RCC 7860 (cell line): Measurements from ENCODE around the gene PLEKHN1.
"Not testable (repeated sequence)": the region's sequence is repeated elsewhere in the genome, so short reads cannot be mapped to it uniquely, and the experiment has no call there.

Experiments used
- DNase-seq: peaks from one replicate; pipeline ENCODE4 v3.0.0-alpha.2; 2015; ENCODE audit warnings: low spot score
- FAIRE-seq: peaks from 2 replicates; lab custom pipeline; 2012; peaks lifted over from hg19 to GRCh38; lab: Jason Lieb, UNC

The PLEKHN1 gene

DNA sequence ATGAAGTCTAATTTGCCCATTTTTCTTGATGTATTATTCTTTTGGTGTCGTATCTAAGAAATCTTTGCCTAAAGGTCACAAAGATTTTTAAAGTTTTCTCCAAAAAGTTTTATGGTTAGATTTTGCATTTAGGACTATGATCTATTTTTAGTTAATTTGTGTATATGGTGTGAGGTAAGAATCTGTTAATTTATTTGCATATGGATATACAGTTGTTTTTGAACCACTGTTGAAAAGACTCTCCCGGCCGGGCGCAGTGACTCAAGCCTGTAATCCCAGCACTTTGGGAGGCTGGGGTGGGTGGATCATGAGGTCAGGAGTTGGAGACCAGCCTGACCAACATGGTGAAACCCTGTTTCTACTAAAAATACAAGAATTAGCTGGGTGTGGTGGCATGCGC, 21.8 kb downstream of the PLEKHN1 start:
- FAIRE-seq, DNase-seq: not testable (repeated sequence)

DNA sequence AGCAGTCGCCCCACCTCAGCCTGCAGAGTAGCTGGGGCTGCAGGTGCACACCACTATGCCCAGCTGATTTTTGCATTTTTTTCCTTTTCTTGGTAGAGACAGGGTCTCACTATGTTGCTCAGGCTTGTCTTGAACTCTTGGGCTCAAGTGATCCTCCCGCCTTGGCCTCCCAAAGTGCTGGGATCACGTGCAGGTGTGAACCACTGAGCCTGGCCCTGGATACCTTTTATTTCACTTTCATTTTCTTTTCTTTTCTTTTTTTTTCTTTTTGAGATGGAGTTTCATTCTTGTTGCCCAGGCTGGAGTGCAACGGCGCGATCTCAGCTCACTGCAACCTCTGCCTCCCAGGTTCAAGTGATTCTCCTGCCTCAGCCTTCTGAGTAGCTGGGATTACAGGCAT, 25.0 kb downstream of the PLEKHN1 start:
- FAIRE-seq, DNase-seq: not testable (repeated sequence)

DNA sequence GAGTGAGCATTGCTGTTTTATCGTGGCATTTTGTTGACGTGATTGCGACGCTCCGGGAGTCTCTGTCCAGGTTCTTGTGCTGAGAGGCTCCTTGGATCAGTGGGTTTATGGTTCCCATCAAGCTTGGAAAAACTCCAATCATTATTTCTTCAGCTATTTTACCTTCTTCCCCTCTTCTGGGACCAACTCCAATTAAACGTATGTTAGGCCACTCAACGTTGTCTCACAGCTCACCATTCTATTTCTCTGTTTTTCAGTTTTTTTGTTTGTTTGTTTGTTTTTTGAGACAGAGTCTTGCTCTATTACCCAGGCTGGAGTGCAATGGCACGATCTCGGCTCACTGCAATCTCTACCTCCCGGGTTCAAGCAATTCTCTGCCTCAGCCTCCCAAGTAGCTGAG, 25.6 kb downstream of the PLEKHN1 start:
- DNase-seq, result no peak
- no peak for FAIRE-seq

DNA sequence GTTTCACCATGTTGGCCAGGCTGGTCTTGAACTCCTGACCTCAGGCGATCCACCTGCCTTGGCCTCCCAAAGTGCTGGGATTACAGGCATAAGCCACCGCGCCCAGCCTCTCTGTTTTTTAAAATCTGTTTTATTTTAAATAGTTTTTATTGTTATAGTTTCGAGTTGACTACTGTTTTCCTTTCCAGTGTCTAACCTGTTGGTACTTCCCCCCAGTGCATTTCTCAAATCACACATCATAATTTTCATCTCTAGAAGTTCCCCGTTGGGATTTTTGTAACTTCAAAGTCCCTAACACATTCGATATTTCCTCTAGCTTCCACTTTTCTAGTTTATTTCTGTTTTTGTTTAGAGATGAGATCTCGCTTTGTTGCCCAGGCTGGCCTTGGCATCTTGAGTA, 26.1 kb downstream of the PLEKHN1 start:
- DNase-seq (no peak), FAIRE-seq (no peak)

DNA sequence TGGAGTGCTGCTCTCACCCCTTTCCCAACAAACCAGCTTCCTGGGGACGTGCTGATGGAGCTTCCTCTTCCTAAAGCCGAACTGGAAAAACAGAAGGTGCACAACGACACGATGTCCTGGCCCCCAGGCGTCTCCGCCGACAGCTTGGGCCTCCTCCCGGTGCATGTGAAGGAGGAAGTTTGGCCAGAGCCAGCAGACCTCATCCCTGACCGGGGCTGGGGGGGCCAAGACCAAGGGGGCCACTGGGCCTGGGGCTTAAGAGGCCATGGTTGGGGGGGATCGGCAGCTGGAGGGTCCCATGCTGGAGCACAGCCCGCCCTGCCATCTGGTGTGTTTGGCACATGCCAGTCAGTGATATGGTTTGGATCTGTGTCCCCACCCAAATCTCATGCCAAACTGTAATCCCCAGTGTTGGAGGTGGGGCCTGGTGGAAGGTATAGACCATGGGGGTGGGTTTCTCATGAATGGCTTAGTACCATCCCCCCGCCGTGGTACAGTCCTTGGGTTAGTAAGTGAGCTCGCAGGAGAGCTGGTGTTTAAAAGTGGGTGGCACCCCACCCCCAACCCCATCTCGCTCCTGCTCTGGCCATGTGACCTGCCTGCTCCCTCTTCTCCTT, 27.2 kb downstream of the PLEKHN1 start:
- FAIRE-seq, result no peak
- DNase-seq, result no peak

DNA sequence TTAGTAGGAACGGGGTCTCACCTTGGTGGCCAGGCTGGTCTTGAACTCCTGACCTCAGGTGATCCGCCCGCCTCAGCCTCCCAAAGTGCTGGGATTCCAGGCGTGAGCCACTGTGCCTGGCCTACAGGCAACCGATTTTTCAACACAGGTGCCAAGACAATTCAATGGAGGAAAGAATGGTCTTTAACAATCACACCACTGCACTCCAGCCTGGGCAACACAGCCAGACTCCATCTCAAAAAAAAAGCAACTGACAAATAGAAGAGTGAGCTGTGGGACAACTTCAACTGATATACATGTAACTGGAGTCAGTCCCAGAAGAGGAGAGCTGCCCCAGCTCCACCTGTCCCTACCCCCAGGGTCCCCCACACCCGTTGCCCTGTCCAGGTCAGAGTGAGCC, 28.3 kb downstream of the PLEKHN1 start:
- DNase-seq, FAIRE-seq: not testable (repeated sequence)

DNA sequence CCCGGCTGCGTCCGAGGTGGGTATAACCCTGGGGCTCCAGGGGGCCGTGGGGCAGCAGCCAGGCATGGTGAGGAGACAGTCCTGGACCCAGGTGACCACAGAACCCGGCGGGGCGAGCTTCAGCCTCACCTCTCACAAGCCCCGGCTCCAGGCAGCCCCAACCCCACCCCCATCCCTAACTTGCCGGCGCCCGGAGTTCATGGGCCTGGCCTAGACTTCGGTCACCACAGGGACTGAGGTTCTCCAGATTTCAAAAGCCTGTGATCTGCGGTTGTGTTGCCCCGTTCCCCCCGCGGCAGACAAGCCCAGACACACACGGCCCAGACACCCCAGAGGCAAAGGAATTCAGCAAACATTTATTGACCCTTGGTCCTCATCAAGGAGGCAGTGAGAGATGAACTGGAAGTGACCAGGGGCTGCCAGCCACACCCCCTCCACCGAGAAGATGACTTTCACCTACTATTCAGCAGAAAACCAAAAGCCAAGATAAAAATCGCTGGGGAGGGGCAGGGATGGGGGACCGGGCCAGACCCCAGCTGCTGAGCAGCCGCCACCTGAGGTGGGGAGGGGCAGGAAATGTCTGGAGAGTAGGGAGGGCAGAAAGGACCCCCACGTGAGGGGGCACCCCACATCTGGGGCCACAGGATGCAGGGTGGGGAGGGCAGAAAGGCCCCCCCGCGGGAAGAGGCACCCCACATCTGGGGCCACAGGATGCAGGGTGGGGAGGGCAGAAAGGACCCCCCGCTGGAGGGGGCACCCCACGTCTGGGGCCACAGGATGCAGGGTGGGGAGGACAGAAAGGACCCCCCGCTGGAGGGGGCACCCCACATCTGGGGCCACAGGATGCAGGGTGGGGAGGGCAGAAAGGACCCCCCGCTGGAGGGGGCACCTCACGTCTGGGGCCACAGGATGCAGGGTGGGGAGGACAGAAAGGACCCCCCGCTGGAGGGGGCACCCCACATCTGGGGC, 29.7 kb downstream of the PLEKHN1 start:
- DNase-seq (no peak), FAIRE-seq (no peak)

DNA sequence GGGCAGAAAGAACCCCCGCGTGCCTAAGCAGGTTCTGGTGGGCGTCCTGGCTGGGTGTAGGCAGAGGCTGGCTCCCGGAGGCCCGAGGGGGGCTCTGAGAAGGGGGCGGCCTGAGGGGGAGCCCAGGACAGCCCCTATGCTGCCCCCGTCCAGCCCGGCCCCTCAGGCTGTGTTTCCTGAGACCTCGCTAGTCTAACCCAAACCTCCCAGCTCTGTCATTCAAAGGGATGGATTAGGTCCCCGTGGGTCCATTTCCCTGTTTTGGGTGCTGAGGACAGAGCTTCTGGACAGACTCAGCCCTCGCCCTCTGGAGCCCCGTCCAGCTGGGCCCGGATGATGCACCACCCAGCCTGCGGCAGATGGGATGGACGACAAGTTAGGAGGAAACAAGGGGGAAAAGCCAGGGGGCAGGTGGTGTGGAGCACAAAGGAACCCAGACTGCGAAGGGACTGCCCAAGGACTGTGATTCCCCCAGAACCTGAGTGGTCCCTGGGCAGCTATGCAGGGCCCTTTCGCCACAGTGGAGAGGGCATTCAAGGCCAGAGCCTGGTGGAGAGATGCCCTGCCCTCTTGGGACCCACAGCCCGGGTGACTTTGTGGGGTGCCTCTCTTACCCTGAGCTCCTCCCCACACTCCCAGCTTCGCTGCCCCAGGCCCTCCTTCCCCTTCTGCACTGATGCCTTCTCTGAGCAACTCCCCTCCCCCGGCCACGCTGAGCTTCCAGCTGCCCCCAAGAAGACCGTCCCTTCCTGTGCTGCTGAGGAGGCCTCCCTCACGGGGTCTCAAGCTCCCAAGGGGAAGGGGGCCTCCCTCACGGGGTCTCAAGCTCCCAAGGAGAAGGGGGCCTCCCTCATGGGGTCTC, 30.8 kb downstream of the PLEKHN1 start:
- DNase-seq (no peak), FAIRE-seq (no peak)

DNA sequence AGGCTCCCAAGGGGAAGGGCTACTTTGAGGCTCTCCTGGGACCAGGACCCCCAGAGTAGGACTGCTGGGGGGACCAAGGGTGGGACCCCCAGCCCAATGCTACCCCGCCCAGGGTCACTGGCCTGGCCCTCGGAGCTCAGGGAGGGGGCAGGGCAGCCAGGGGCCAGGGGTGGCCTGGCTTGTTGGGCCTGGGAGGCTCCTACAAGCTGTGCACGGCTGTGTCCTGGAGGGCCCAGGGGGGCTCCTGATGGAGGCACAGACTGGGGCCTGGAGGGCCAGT, 31.4 kb downstream of the PLEKHN1 start:
- FAIRE-seq, result no peak
- DNase-seq, result no peak

DNA sequence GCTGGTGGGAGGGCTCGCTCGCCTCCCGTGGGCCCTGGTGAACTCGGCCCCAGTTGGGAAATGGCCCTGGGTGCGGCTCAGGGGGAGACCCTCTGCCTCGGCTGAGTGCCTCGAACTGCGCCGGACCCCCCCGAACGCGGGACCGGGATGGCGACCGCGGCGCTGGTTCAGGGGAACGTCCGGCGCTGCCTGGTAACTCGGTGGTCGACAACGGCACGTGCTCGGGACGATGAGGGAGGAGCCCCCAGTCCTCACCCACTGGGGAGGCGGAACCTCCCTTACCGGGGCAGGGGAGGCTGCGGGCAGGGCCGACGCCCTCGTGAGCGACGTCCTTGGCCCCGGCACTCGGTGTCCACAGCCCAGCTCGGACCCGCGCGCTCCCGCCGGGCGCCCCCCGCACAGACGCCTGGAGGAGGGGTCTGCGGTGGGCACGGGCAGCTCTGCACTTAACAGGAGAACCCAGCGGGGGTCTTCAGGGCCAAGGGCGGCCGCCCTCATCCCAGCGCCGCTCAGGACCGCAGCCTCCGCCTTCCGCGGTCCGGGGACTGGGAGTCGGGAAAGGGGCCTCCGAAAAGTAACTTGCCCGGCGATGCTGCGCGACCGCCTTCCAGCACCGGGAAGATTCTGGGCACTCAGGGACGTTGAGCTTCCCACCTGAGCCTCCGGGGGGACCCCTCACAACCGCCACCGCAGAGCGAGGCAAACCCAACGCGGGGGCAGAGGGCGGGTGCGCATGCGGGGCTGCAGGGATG, 31.9 kb downstream of the PLEKHN1 start:
- FAIRE-seq (no peak), DNase-seq (no peak)

DNA sequence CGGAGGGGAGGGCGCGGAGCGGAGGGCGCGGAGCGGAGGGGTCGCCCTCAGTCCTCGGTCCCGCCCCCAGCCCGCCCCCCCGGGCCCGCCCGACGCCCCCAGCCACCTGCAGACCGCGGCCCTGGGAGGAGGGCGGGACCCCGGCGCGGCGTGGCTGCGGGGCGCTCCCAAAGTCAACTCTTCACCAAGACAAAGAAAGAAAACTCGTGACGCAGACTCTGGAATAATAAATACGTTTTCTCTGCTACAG, 32.4 kb downstream of the PLEKHN1 start:
- FAIRE-seq, result no peak

DNA sequence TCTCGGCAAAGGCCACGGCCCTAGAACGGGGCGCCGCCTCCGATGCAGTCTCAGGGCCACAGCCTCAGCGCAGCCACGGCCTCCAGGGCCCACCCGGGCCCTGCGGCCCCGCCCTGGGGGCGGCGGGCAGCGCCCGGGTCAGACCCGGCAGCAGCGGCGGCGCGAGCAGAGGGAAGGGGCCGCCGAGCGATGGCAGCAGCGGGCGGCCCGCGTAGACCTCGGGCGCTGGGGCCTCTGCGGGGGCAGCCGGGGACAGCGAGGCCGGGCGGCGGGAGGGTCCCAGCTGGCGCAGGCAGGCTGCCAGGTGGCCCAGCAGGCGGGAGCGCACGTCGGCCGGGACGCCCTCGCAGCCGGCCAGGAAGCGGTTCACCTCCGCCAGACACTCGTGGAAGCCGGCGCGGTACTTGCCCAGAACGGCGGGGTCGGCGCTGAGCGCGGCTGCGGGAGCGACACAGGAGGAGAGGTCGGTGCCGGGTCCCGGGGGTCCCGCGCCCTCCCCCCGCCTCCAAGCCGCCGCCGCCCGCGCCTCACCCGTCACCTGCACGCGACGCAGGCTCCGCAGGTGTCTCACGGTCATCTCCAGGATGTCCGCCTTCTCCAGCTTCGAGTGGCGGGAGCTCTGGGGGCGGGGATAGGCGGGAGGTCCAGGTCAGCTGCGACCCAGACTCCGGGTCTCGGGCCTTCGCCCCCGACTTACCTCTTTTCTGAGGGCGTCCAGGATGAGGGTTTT, 32.9 kb downstream of the PLEKHN1 start:
- peak; percentile 18 for DNase-seq
- no peak for FAIRE-seq

More for the DNA sequence above, 32.4 kb downstream of the PLEKHN1 start:
- no peak for DNase-seq

DNA sequence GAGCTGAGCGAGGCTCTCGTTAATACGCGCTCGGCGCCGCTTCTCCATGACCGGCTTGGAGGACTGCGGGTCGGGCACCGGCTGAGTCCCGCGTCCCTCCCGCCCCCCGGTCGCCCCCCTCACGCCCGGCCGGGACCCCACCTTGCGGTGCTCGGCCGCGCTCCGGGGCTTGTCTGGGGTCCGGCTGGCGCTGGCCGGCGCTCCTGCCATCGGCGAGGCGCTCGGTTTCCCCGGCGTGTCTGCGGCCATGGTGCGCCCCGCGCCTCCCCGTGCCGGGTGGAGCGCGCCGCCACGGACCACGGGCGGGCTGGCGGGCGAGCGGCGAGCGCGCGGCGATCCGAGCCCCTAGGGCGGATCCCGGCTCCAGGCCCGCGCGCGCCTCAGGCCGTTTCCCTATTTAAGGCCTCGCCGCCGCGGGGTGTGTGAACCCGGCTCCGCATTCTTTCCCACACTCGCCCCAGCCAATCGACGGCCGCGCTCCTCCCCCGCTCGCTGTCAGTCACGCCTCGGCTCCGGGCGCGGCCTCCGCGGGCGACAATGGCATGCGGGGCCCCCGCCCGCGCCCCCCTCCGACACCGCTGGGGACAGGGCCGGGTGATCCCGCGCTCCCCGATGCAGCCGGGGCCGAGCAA, 33.6 kb downstream of the PLEKHN1 start, which contains the start of gene HES4:
TSS of gene HES4 (minus strand) at position 373 of the 632 bp plus-strand sequence. CDS start at position 249, 124 bp downstream.
- no peak for FAIRE-seq
- DNase-seq, result peak; percentile 87

DNA sequence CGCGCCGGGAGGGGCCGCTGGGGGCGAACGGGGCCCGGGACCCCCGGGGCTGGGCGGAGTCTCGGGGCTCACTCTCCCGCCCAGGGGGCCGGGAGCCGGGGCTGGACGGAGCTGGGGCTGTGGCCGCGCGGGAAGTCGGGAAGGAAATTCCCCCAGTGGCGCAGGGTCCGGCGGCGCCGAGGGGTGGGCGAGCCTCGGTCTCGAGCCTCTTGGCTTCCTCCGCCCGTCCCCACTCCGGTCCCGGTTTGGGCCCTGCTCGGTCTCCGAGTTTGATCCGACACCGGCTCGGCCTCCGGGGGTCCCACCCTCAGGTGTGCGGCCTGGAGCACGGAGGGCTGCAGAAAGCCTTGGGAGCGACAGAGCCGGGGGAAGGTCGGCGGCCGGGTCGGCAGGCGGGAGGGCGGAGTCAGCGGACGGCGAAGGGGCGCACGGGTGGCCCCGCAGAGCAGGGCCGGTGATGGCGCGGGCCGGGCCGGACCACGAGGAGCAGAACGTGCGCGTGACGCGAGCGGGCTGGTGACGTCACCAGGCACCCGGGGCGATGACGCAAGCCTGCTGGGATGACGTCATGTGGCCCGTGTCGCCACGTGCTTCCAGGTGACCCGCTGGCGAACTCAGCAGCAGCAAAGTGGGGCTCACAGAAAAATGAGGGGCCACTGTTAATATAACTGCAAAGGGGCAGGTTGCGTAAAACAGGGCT, 34.2 kb downstream of the PLEKHN1 start:
- peak; percentile 81 for DNase-seq
- FAIRE-seq, result no peak

DNA sequence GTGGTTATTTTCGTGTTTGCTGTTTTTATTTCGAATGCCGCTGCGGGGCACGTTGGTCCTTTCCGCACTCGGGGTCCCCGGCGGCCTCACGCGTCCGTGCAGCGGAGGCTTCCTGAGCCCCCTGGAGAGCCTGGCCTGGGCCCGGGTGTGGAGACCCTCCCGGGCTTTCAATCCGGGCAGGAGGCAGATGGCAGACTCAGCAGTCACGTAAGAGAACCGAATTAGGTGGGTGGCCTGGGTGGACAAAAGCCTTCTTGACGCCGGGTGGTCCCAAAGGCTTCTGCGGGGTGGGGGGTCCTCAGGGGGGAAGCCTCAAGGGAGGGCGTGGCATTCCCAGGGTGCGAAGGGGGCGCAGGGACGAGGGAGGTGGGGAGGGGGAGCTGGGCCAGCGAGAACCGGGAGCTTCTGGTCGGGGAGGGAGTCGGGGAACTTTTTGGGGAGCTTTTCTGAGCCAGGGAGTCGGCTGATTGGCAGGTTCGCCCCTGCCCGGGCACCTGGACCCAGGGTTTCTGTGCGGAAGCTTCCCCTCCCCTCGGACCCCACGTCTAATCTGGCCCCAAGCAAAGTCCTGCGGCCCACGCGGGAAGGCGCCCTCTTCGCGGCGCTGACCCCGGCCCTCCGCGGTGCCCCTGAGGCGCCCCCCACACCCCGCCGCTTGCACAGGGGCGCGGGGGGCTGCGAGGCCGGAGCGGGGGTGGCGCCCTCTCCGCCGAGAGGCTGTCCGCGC, 34.9 kb downstream of the PLEKHN1 start:
- FAIRE-seq, result no peak
- DNase-seq, result no peak

DNA sequence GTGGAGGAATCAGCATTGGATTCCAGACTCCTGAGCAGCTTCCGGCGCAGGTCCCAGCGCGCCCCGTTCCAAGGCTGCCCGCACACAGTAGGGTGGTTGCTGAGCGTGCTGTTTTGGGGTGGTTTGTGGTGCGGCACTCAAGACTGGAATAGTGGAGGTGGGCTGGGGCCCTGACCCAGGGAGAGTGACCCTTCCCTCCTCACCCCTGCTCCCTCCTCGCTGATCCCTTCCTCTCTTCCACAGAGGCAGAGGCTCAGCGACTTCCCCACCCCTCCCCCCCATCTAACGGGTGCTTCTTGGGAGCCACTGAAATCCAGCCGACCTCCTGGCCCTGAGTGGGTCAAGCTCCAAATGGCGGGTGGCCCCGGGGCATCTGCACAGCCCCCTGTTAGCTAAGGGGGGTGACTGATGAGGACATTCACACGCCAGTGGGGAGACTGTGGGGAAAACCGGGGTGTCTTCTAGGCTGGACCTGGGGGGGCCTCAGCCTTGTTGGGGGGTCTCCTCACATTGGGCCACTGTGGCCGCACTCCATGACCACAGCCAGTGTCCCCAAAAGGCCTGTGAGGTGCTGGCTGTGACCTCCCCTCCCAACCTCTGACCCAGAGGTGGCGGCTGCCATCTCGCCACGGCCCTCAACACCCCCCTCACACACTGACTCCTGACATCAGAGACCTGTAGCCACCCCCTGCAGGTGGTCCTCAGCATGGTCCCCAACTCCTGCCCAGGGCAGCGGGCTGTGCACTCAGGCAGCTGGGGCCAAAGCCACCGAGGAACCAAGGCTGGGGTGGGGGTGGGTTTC, 37.5 kb downstream of the PLEKHN1 start:
- FAIRE-seq (no peak), DNase-seq (no peak)

DNA sequence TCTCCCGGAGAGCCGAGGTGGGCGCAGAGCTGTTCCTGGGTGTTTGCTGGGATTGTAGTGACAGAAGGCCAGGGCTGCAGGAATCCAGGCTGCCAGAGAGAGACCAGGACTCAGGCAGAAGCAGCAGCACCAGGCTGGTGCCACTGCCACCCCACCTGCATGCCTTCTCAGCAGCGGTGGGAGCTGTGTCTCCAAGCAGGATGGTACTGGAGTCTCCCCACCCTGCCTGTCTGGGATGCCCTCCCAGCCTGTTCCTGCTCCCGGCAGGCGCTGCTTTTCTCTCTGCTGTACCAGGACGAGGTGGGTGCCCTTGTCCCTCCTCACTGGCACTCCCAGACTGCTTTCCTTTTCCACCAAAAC, 38.1 kb downstream of the PLEKHN1 start:
- no peak for DNase-seq
- FAIRE-seq, result no peak
